Measurements from ENCODE around the gene CD209. TPM values are rescaled to one million over a fixed set of nuclear protein-coding genes. Genes with fewer than 3 reads are reported as not detected.

The CD209 gene
- total RNA-seq: 0.69 TPM

GRCh38 chr19:7746903-7747884, at the start of gene CD209:
CD209 (minus strand) TSS chr19:7747534; CDS start chr19:7747511, 23 bp downstream.

GRCh38 chr19:7762719-7763293, 15.5 kb upstream of the CD209 start, which contains the start of gene CLEC4M:
CLEC4M (plus strand) TSS chr19:7763243; CDS start chr19:7763267, 24 bp downstream.

GRCh38 chr19:7732045-7732444, 15.3 kb downstream of the CD209 start, which contains the start of gene CLEC4G:
CLEC4G (minus strand) TSS chr19:7732110; CDS start chr19:7732102, 8 bp downstream.

GRCh38 chr19:7701654-7702457, 45.5 kb downstream of the CD209 start, which contains the start of gene FCER2:
FCER2 (minus strand) TSS chr19:7702131; CDS start chr19:7699760, 2,371 bp downstream.

Other genes starting within 250 kb of the CD209 start
- 11.3 TPM for gene ZNF358, start 231.4 kb downstream of the CD209 start, total RNA-seq
- 9.9 TPM for gene MCOLN1, start 224.9 kb downstream of the CD209 start, total RNA-seq
- gene PNPLA6, start 211.8 kb downstream of the CD209 start, total RNA-seq: 63.7 TPM
- 15.5 TPM for gene CAMSAP3, start 151.7 kb downstream of the CD209 start, total RNA-seq
- gene XAB2, start 118.0 kb downstream of the CD209 start, total RNA-seq: 18.2 TPM
- gene PET100, start 117.7 kb downstream of the CD209 start, total RNA-seq: 23.3 TPM
- gene PCP2, start 113.8 kb downstream of the CD209 start, total RNA-seq: not detected
- 3.5 TPM for gene STXBP2, start 110.4 kb downstream of the CD209 start, total RNA-seq
- gene RETN, start 78.5 kb downstream of the CD209 start, total RNA-seq: 0.92 TPM
- gene MCEMP1, start 70.4 kb downstream of the CD209 start, total RNA-seq: not detected
- 16.1 TPM for gene TRAPPC5, start 66.7 kb downstream of the CD209 start, total RNA-seq
- 0.46 TPM for gene FCER2, start 45.4 kb downstream of the CD209 start, total RNA-seq
- 0.92 TPM for gene CLEC4G, start 15.4 kb downstream of the CD209 start, total RNA-seq
- gene CLEC4M, start 15.7 kb upstream of the CD209 start, total RNA-seq: not detected
- 55.4 TPM for gene EVI5L, start 82.7 kb upstream of the CD209 start, total RNA-seq
- 3.5 TPM for gene PRR36, start 126.9 kb upstream of the CD209 start, total RNA-seq
- under 0.01 TPM for gene LRRC8E, start 141.0 kb upstream of the CD209 start, total RNA-seq
- gene MAP2K7, start 156.3 kb upstream of the CD209 start, total RNA-seq: 6.9 TPM
- gene TGFBR3L, start 167.3 kb upstream of the CD209 start, total RNA-seq: not detected
- gene SNAPC2, start 172.8 kb upstream of the CD209 start, total RNA-seq: 7.4 TPM
- 29.3 TPM for gene CTXN1, start 178.6 kb upstream of the CD209 start, total RNA-seq
- 34.8 TPM for gene TIMM44, start 196.1 kb upstream of the CD209 start, total RNA-seq